Vagina (tissue), 2 donors: ENCODE results near the gene RPS6KC1. TPM values are rescaled to one million over a fixed set of nuclear protein-coding genes. Genes with fewer than 3 reads are reported as not detected.

Experiments
- DNase-seq, 2 donors: peaks; one replicate each; pipeline ENCODE4 v3.0.0-alpha.2; 2017; ENCODE audit errors: extremely low spot score in 2 of 2
- H3K27ac ChIP-seq: fragments of 200-600 bp; sonication (generic); one replicate; pipeline ENCODE4 v1.5.1; 2019
- H3K27me3 ChIP-seq: fragments of 200-600 bp; sonication (generic); one replicate; pipeline ENCODE4 v1.5.1; 2019
- H3K36me3 ChIP-seq, 2 donors: fragments of 200-600 bp; sonication (generic); one replicate each; pipeline ENCODE4 v1.5.1; 2017 to 2019
- H3K4me1 ChIP-seq: fragments of 200-600 bp; sonication (generic); one replicate; pipeline ENCODE4 v1.5.1; 2019
- H3K4me3 ChIP-seq, 2 donors: fragments of 200-600 bp; sonication (generic); 1 replicate in 1 of 2; 2 replicates in 1 of 2; pipeline ENCODE4 v1.5.1; 2016 to 2019
- H3K9me3 ChIP-seq: fragments of 200-600 bp; sonication (generic); one replicate; pipeline ENCODE4 v1.5.1; 2019
- POLR2A ChIP-seq, 2 donors: fragments of 450-650 bp; IDR thresholded peaks; one replicate each; pipeline ENCODE4 v1.6.1; 2017; ENCODE audit warnings: antibody characterized with exemption in 2 of 2, mild to moderate bottlenecking in 2 of 2, moderate library complexity in 2 of 2
- POLR2AphosphoS5 ChIP-seq, 2 donors: sonication (generic); formaldehyde crosslinking; IDR thresholded peaks; one replicate each; pipeline ENCODE4 v1.9.0; 2017; ENCODE audit warnings: antibody characterized with exemption in 2 of 2, mild to moderate bottlenecking in 2 of 2, low read depth in 1 of 2; ENCODE audit not compliant: insufficient read depth in 1 of 2
- intact Hi-C: fragments of 100-400 bp; cut with DNase I; formaldehyde crosslinking; loops from one replicate; pipeline ENCODE4 v1.15.1; 2023
- total RNA-seq: library from RNA; depleted of rRNA; stranded (reverse); fragments of >200 nt; gene quantifications from one replicate; pipeline ENCODE4 v1.2.3, GENCODE V29; 2016
- TF ChIP-seq, protein P1 (sequence below), 3 experiments: fragments of 450-650 bp in 2 of 3; fragments of 200-600 bp in 1 of 3; sonication (generic) in 1 of 3; IDR thresholded peaks; one replicate each; pipeline ENCODE4 v1.5.1; 2017 to 2019; ENCODE audit warnings: antibody characterized with exemption in 3 of 3, mild to moderate bottlenecking in 2 of 3, moderate library complexity in 2 of 3

The RPS6KC1 gene
- total RNA-seq, 1 donor from 2014 or later, result 14.2 TPM

DNA sequence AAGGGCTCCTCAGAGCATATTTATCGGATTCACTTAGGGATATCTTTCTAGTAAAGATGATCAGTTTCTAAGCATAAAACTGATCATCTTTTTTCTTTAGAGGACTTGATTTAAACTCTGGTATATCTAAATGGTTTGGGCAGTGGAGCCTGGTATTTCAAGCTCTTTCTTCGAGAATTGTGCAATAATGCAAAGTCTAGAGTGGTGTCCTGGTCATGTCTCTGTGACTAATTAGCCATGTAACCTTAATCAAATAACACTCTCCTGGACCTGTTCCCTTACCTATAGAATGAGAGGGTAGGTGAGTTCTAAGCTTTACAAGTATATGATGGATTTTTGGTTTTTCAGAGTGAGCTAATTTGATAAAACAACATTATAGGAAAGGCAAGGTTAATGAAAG, 225.2 kb downstream of the RPS6KC1 start:
- TF ChIP-seq POLR2AphosphoS5 (IDR thresholded peaks at IDR 0.05; ENCODE audit: insufficient read depth in 1 of 2, low read depth in 1 of 2), result no peak
- TF ChIP-seq, protein P1, sequence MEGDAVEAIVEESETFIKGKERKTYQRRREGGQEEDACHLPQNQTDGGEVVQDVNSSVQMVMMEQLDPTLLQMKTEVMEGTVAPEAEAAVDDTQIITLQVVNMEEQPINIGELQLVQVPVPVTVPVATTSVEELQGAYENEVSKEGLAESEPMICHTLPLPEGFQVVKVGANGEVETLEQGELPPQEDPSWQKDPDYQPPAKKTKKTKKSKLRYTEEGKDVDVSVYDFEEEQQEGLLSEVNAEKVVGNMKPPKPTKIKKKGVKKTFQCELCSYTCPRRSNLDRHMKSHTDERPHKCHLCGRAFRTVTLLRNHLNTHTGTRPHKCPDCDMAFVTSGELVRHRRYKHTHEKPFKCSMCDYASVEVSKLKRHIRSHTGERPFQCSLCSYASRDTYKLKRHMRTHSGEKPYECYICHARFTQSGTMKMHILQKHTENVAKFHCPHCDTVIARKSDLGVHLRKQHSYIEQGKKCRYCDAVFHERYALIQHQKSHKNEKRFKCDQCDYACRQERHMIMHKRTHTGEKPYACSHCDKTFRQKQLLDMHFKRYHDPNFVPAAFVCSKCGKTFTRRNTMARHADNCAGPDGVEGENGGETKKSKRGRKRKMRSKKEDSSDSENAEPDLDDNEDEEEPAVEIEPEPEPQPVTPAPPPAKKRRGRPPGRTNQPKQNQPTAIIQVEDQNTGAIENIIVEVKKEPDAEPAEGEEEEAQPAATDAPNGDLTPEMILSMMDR (IDR thresholded peaks at IDR 0.05), result no peak
- no peak for TF ChIP-seq POLR2A (IDR thresholded peaks at IDR 0.05)
- no peak for DNase-seq
- Histone ChIP-seq H3K27me3 (no peaks in the 10 kb centered on the region), H3K9me3 (no peaks in the 10 kb centered on the region), H3K36me3 (peaks cover 0 to 5% of the 10 kb centered on the region in 2 donors), H3K27ac (no peak overlapping the region), H3K4me3 (no peak overlapping the region), H3K4me1 (no peaks in the 10 kb centered on the region)
- intact Hi-C loops, result no loop called here

DNA sequence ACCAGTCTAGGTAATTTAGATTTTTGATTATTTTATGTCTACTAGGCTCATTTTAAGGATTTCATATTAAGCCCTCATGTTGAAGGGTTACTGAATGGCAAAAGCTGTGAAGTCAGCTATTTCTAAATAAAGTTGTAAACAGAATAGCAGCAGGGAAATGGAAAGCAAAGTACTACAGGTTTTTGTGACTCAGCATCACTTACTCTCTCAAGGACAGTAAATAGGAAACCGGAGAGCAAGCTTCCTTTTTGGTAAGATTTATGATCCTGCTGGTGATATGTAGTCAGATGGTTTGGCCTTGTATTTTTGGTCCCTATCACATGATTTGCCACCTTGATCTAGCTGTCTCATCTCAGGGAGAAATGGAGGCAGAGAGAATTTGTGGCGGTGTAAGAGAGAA, 226.0 kb downstream of the RPS6KC1 start:
- H3K27ac ChIP-seq, result no peak overlapping the region
- no peak for DNase-seq
- no peak overlapping the region for H3K4me3 ChIP-seq
- H3K4me1 ChIP-seq, result no peaks in the 10 kb centered on the region
- no peaks in the 10 kb centered on the region for H3K27me3 ChIP-seq
- peaks cover 0 to 5% of the 10 kb centered on the region in 2 donors for H3K36me3 ChIP-seq
- intact Hi-C loops, result no loop called here
- no peaks in the 10 kb centered on the region for H3K9me3 ChIP-seq
- TF ChIP-seq POLR2A (IDR thresholded peaks at IDR 0.05) (no peak), POLR2AphosphoS5 (IDR thresholded peaks at IDR 0.05; ENCODE audit: insufficient read depth in 1 of 2, low read depth in 1 of 2) (no peak)
- TF ChIP-seq, protein P1 (IDR thresholded peaks at IDR 0.05), result no peak

DNA sequence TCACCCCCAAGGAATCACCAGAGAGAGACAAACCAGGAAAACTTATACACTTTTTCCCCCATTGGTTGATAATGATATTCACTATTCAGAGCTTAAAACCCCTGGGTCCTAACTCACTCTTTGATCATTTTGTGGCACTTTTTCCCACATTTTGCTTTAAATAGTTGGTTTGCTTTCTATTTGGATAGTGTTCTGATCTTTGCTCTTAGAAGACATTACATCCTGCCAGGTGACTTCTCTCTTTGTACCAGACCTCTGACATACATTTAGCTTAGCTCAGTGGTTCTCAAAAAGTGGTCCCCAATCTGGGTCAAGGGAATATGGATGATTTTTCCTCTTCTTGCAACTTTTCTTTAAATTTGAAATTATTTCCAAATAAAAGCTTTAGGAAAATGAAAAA, 228.4 kb downstream of the RPS6KC1 start:
- no peak overlapping the region for H3K27ac ChIP-seq

DNA sequence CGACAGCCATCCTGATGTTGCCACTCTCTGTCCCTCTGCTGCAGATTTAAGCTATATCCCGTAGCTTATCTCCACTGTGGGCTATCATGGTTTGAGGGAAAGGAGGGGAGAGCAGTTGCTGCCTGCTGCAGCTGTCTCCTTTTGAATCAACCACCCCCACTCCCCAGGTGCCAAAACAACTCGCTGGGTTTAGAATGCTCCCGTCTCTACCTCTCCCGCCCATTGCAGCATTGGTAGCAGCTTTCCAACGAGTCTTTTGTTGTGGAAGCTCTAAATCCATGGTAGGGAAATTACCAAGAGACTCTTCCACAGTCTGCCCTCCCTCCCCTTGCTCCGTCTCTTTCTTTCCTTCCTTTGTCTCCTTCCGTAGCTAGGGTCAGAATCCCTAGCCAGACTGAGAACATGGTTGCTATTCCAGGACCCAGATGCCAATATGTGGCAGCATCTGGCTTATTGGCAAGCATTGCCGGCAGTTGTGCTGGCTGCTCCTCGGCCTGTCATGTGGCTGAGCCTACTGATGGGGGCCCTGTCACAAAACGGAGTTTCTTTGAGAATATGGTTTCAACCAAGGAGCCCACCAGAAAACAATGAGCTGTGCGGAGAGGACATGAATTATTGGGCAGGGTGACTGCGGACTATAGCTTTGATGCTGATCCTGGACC, 230.7 kb downstream of the RPS6KC1 start:
- Histone ChIP-seq H3K36me3 (no peaks in the 10 kb centered on the region), H3K9me3 (no peaks in the 10 kb centered on the region), H3K4me3 (no peak overlapping the region), H3K27ac (no peak overlapping the region), H3K27me3 (no peaks in the 10 kb centered on the region), H3K4me1 (no peaks in the 10 kb centered on the region)
- intact Hi-C loops, result no loop called here
- TF ChIP-seq POLR2A (IDR thresholded peaks at IDR 0.05), result no peak
- no peak for TF ChIP-seq POLR2AphosphoS5 (IDR thresholded peaks at IDR 0.05; ENCODE audit: insufficient read depth in 1 of 2, low read depth in 1 of 2)
- TF ChIP-seq, protein P1 (IDR thresholded peaks at IDR 0.05), result no peak
- no peak for DNase-seq

More for the DNA sequence above, 228.4 kb downstream of the RPS6KC1 start:
- intact Hi-C loops, result no loop called here
- Histone ChIP-seq H3K4me3 (no peak overlapping the region), H3K9me3 (no peaks in the 10 kb centered on the region), H3K27me3 (no peaks in the 10 kb centered on the region), H3K36me3 (no peaks in the 10 kb centered on the region), H3K4me1 (no peaks in the 10 kb centered on the region)
- TF ChIP-seq POLR2AphosphoS5 (IDR thresholded peaks at IDR 0.05; ENCODE audit: insufficient read depth in 1 of 2, low read depth in 1 of 2) (no peak), POLR2A (IDR thresholded peaks at IDR 0.05) (no peak)
- TF ChIP-seq, protein P1 (IDR thresholded peaks at IDR 0.05), result no peak
- no peak for DNase-seq

DNA sequence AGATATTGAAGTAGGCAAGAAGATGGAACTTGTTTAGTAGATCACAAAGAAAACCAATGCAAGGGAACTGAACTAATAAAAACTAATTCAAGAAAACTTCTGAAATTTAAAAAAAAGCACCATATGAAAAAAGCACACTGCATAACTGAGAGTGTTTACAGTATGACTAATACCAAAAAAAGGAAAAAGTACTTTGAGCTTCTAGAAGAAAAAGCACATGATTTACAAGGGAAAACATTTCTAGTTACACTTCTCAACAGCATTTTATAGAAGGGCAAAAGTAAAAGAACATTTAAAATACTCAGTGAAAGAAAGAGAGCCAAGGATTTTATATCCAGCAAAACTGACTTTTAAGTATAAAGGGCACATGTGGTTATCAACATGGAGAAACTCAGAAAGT, 233.6 kb downstream of the RPS6KC1 start:
- H3K36me3 ChIP-seq, result no peaks in the 10 kb centered on the region
- H3K4me1 ChIP-seq, result no peaks in the 10 kb centered on the region
- no peaks in the 10 kb centered on the region for H3K27me3 ChIP-seq
- H3K27ac ChIP-seq, result no peak overlapping the region
- TF ChIP-seq POLR2A (IDR thresholded peaks at IDR 0.05), result no peak
- no peak for TF ChIP-seq POLR2AphosphoS5 (IDR thresholded peaks at IDR 0.05; ENCODE audit: insufficient read depth in 1 of 2, low read depth in 1 of 2)
- TF ChIP-seq, protein P1 (IDR thresholded peaks at IDR 0.05), result no peak
- H3K4me3 ChIP-seq, result no peak overlapping the region
- H3K9me3 ChIP-seq, result no peaks in the 10 kb centered on the region
- no peak for DNase-seq
- intact Hi-C loops, result no loop called here
